Chondrocyte (in vitro differentiated cells): Measurements from ENCODE around the gene SFT2D2. TPM values are rescaled to one million over a fixed set of nuclear protein-coding genes. Genes with fewer than 3 reads are reported as not detected.

Experiments
- DNase-seq: peaks from one replicate; pipeline ENCODE4 v3.0.0; 2021; ENCODE audit warnings: mixed read lengths, low spot score
- H3K27ac Mint-ChIP-seq: one replicate; pipeline ENCODE4 v1.8.0; 2021; ENCODE audit warnings: mild to moderate bottlenecking, moderate library complexity, mixed read lengths; ENCODE audit not compliant: unreplicated experiment
- H3K27me3 Mint-ChIP-seq: 2 replicates; pipeline ENCODE4 v1.8.0; 2021; ENCODE audit warnings: low read depth, mixed read lengths
- H3K36me3 Mint-ChIP-seq: 2 replicates; pipeline ENCODE4 v1.8.0; 2021; ENCODE audit warnings: low read depth, mixed read lengths
- H3K4me1 Mint-ChIP-seq: 2 replicates; pipeline ENCODE4 v1.8.0; 2021; ENCODE audit warnings: low read depth, mild to moderate bottlenecking, mixed read lengths
- H3K4me3 Mint-ChIP-seq: one replicate; pipeline ENCODE4 v1.8.0; 2021; ENCODE audit warnings: mild to moderate bottlenecking, moderate library complexity, mixed read lengths; ENCODE audit not compliant: unreplicated experiment
- H3K9me3 Mint-ChIP-seq: 2 replicates; pipeline ENCODE4 v1.8.0; 2021; ENCODE audit warnings: low read depth, mixed read lengths
- CTCF ChIP-seq: fragments of 200-600 bp; sonication (generic); IDR thresholded peaks from 2 replicates; pipeline ENCODE4 v1.5.0; 2021; ENCODE audit warnings: antibody characterized with exemption, mild to moderate bottlenecking, moderate library complexity
- total RNA-seq: library from RNA; stranded (reverse); gene quantifications from 3 replicates; pipeline ENCODE4 v1.2.1, GENCODE V29; 2021

SFT2D2 gene
- total RNA-seq, 1 donor from 2014 or later, result 70.8 TPM

- H3K27ac Mint-ChIP-seq, result no peak overlapping the region
- no peaks in the 10 kb centered on the region for H3K27me3 Mint-ChIP-seq
- DNase-seq, result no peak
- peaks cover 10% of the 10 kb centered on the region for H3K9me3 Mint-ChIP-seq
- H3K36me3 Mint-ChIP-seq, result no peaks in the 10 kb centered on the region
- peak overlapping the region; percentile 94 for H3K4me3 Mint-ChIP-seq
- peaks cover 47% of the 10 kb centered on the region for H3K4me1 Mint-ChIP-seq
- TF ChIP-seq CTCF, result no peak
Observed at GRCh38 chr1:168224991-168225390, 813 bp upstream of the SFT2D2 start.

DNA sequence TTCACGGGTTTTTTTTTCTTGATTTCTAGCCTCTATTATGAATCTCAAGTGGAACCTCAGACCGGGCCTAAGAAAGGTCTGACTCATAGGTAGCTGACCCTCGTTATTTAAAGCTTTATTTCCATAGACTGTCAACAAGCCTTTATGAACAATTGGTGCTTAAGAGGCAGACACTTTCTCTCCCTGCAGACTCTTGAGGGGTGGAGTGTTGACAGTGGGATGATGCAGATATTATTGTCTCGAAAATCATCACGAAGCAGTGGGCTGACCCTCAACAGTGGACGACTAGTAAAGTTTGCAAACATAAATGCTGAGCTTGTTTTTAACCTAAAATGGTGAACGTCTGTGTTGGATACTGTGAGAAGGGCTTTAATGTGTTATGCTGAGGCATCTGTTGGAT lies 1.8 kb downstream of the SFT2D2 start:
- Mint-ChIP-seq H3K4me1 (peaks cover 60% of the 10 kb centered on the region), H3K4me3 (peak overlapping the region; percentile 94), H3K27me3 (no peaks in the 10 kb centered on the region), H3K9me3 (peaks cover 10% of the 10 kb centered on the region), H3K36me3 (peaks cover 6% of the 10 kb centered on the region), H3K27ac (peak overlapping the region; percentile 98)
- TF ChIP-seq CTCF, result no peak
- DNase-seq, result no peak

GRCh38 chr1:168229893-168230292 lies 4.1 kb downstream of the SFT2D2 start:
- peaks cover 68% of the 10 kb centered on the region for H3K4me1 Mint-ChIP-seq
- no peaks in the 10 kb centered on the region for H3K27me3 Mint-ChIP-seq
- no peak for TF ChIP-seq CTCF
- DNase-seq, result no peak
- H3K9me3 Mint-ChIP-seq, result no peaks in the 10 kb centered on the region
- H3K4me3 Mint-ChIP-seq, result no peak overlapping the region
- H3K27ac Mint-ChIP-seq, result peak overlapping the region; percentile 98
- peaks cover 19% of the 10 kb centered on the region for H3K36me3 Mint-ChIP-seq

- DNase-seq, result no peak
- H3K9me3 Mint-ChIP-seq, result no peaks in the 10 kb centered on the region
- peak overlapping the region; percentile 17 for H3K27ac Mint-ChIP-seq
- no peak for TF ChIP-seq CTCF
- H3K4me1 Mint-ChIP-seq, result peaks cover 69% of the 10 kb centered on the region
- H3K36me3 Mint-ChIP-seq, result peaks cover 22% of the 10 kb centered on the region
- H3K4me3 Mint-ChIP-seq, result no peak overlapping the region
- H3K27me3 Mint-ChIP-seq, result no peaks in the 10 kb centered on the region
Observed at GRCh38 chr1:168230709-168231108, 4.9 kb downstream of the SFT2D2 start.

GRCh38 chr1:168234846-168235547 lies 9.2 kb downstream of the SFT2D2 start:
- no peaks in the 10 kb centered on the region for H3K9me3 Mint-ChIP-seq
- no peak for DNase-seq
- H3K27me3 Mint-ChIP-seq, result no peaks in the 10 kb centered on the region
- peaks cover 35% of the 10 kb centered on the region for H3K36me3 Mint-ChIP-seq
- peak; percentile 79 for TF ChIP-seq CTCF
- peaks cover 41% of the 10 kb centered on the region for H3K4me1 Mint-ChIP-seq
- peak overlapping the region; percentile 52 for H3K27ac Mint-ChIP-seq
- no peak overlapping the region for H3K4me3 Mint-ChIP-seq
